ENCODE results near the gene RPRM.
"Not testable (repeated sequence)": the region's sequence is repeated elsewhere in the genome, so short reads cannot be mapped to it uniquely, and the experiment has no call there.

Gene RPRM

GRCh38 chr2:153455403-153455802 lies 23.2 kb downstream of the RPRM start:
- no peak for DNase-seq

GRCh38 chr2:153451611-153452010 lies 27.0 kb downstream of the RPRM start:
- DNase-seq = no peak

DNA sequence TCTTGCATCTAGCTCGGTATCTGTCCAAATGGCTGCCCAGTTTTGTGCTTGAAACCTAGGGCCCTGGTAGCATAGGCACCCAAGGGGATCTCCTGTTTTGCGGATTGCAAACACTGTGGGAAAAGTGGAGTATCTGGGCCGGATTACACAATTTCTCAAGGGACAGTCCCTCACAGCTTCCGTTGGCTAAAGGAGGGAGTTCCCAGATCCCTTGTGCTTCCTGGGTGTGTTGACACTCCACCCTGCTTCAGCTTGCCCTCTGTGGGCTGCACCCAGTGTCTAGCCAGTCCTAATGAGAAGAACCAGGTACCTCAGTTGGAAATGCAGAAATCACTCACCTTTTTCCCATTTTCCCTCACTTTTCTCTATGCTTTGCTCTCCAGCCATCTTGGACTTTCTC lies 35.5 kb downstream of the RPRM start:
- DNase-seq = no peak

DNA sequence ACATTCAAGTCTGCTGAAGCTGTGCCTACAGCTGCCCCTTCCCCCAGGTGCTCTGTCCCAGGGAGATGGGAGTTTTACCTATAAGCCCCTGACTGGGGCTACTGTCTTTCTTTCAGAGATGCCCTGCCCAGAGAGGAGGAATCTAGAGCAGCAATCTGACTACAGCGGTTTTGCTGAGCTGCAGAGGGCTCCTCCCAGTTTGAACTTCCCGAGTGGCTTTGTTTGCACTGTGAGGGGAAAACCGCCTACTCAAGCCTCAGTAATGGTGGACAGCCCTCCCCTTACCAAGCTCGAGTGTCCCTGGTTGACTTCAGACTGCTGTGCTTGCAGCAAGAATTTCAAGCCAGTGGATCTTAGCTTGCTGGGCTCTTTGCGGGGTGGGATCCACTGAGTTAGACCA lies 35.9 kb downstream of the RPRM start:
- DNase-seq = not testable (repeated sequence)

DNA sequence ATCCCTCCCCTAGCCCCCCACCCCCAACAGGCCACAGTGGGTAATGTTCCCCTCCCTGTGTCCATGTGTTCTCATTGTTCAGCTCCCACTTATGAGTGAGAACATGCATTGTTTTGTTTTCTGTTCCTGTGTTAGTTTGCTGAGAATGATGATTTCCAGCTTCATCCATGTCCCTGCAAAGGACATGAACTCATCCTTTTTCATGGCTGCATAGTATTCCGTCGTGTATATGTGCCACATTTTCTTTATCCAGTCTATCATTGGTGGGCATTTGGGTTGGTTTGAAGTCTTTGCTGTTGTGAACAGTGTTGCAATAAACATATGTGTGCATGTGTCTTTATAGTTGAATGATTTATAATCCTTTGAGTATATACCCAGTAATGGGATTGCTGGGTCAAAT lies 38.5 kb downstream of the RPRM start:
- DNase-seq = not testable (repeated sequence)

GRCh38 chr2:153433403-153433802 lies 45.2 kb downstream of the RPRM start:
- no peak for DNase-seq

- no peak for DNase-seq
Measured at GRCh38 chr2:153432381-153432780, 46.2 kb downstream of the RPRM start.

- DNase-seq = no peak
Measured at GRCh38 chr2:153431114-153431513, 47.4 kb downstream of the RPRM start.
